Natural killer cell (primary cell): ENCODE data around the gene MT1H. TPM values are rescaled to one million over a fixed set of nuclear protein-coding genes. Genes with fewer than 3 reads are reported as not detected.

Source experiments
- ATAC-seq, 3 donors: fragments of 150-1000 bp in 2 of 3; fragments of 200-7000 bp in 1 of 3; cut with Tn5 transposase; 1 replicate in 1 of 3; 2 replicates in 2 of 3; pipeline ENCODE4 v1.10.0; 2021; ENCODE audit warnings: mild to moderate bottlenecking in 2 of 3, moderate library complexity in 2 of 3
- DNase-seq, 2 donors: peaks; one replicate each; pipeline versions ENCODE4 v3.0.0 to v3.0.0-alpha.2; 2013 to 2021; ENCODE audit warnings: mixed read lengths in 1 of 2
- H3K27ac ChIP-seq: one replicate; pipeline ENCODE4 v1.5.1; 2013; ENCODE audit warnings: mild to moderate bottlenecking, low read length
- H3K27me3 ChIP-seq: one replicate; pipeline ENCODE4 v1.6.1; 2013; ENCODE audit warnings: low read length; ENCODE audit not compliant: control insufficient read depth, insufficient read depth
- H3K36me3 ChIP-seq: one replicate; pipeline ENCODE4 v1.6.1; 2013; ENCODE audit warnings: low read length; ENCODE audit not compliant: control insufficient read depth, insufficient read depth
- H3K4me1 ChIP-seq: one replicate; pipeline ENCODE4 v1.6.1; 2013; ENCODE audit warnings: low read length; ENCODE audit not compliant: control insufficient read depth, insufficient read depth
- H3K4me3 ChIP-seq: one replicate; pipeline ENCODE4 v1.5.1; 2013; ENCODE audit warnings: low read length
- H3K9me3 ChIP-seq: one replicate; pipeline ENCODE4 v1.6.1; 2013; ENCODE audit warnings: low read length; ENCODE audit not compliant: control insufficient read depth, insufficient read depth
- H3K27ac Mint-ChIP-seq, 2 donors: one replicate each; pipeline ENCODE4 v1.8.0; 2022; ENCODE audit warnings: mild to moderate bottlenecking in 2 of 2, mixed read lengths in 2 of 2, moderate library complexity in 1 of 2
- H3K27me3 Mint-ChIP-seq, 2 donors: one replicate each; pipeline ENCODE4 v1.8.0; 2022; ENCODE audit warnings: low read depth in 2 of 2, mixed read lengths in 2 of 2
- H3K36me3 Mint-ChIP-seq: one replicate; pipeline ENCODE4 v1.8.0; 2022; ENCODE audit warnings: mixed read lengths
- H3K4me1 Mint-ChIP-seq, 2 donors: one replicate each; pipeline ENCODE4 v1.8.0; 2022; ENCODE audit warnings: mixed read lengths in 2 of 2
- H3K4me3 Mint-ChIP-seq: one replicate; pipeline ENCODE4 v1.8.0; 2022; ENCODE audit warnings: mild to moderate bottlenecking, moderate library complexity, mixed read lengths
- H3K9me3 Mint-ChIP-seq, 2 donors: one replicate each; pipeline ENCODE4 v1.8.0; 2022; ENCODE audit warnings: mixed read lengths in 2 of 2
- WGBS: methylation state at CpG from one replicate; pipeline ENCODE4 v1.1.7; 2013; ENCODE audit warnings: missing lambda C conversion rate; ENCODE audit not compliant: insufficient coverage; 5-methylcytosine and 5-hydroxymethylcytosine counted together
- intact Hi-C: fragments of 100-400 bp; cut with micrococcal nuclease; formaldehyde crosslinking; loops from one replicate; pipeline ENCODE4 v1.14.2; 2022
- total RNA-seq, 4 donors: library from RNA; stranded (reverse); fragments of 120-200 nt in 1 of 4; gene quantifications; one replicate each; pipeline versions ENCODE4 v1.2.3 to v1.2.4, GENCODE V29; 2013 to 2022
- TF ChIP-seq, protein P1 (sequence below): fragments of 200-600 bp; IDR thresholded peaks from one replicate; pipeline ENCODE4 v1.8.0; 2022; ENCODE audit warnings: antibody characterized with exemption

The MT1H gene
- total RNA-seq, 3 donors from 2014 or later (not counting 1 experiment from before 2014, with no cell fraction given) = not detected

DNA sequence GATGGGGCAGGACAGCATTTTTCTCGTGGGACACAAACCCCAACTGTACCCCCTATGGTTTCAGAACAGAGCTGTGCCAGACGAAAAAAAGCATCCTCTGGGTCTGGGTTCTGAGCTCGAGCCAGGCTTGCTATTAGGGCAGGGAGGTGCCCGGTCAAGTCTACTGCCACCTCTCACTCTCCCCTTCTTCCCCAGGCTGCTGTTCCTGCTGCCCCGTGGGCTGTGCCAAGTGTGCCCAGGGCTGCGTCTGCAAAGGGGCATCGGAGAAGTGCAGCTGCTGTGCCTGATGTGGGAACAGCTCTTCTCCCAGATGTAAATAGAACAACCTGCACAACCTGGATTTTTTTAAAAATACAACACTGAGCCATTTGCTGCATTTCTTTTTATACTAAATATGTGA lies 42.9 kb upstream of the MT1H start:
- Histone ChIP-seq H3K36me3 (no peaks in the 10 kb centered on the region), H3K9me3 (no peaks in the 10 kb centered on the region), H3K4me1 (peaks cover 17% of the 10 kb centered on the region), H3K27me3 (peaks cover 18% of the 10 kb centered on the region), H3K4me3 (no peak overlapping the region), H3K27ac (no peak overlapping the region)
- ATAC-seq (no peak), DNase-seq (no peak)
- intact Hi-C loops = no loop called here
- 70% methylated on average over 7 of the region's 7 CpGs for WGBS
- no peaks in the 10 kb centered on the region for H3K36me3 Mint-ChIP-seq
- peaks cover 9 to 14% of the 10 kb centered on the region in 2 donors for H3K4me1 Mint-ChIP-seq
- no peaks in the 10 kb centered on the region for H3K9me3 Mint-ChIP-seq
- peaks cover 46 to 57% of the 10 kb centered on the region in 2 donors for H3K27me3 Mint-ChIP-seq
- TF ChIP-seq, protein P1, sequence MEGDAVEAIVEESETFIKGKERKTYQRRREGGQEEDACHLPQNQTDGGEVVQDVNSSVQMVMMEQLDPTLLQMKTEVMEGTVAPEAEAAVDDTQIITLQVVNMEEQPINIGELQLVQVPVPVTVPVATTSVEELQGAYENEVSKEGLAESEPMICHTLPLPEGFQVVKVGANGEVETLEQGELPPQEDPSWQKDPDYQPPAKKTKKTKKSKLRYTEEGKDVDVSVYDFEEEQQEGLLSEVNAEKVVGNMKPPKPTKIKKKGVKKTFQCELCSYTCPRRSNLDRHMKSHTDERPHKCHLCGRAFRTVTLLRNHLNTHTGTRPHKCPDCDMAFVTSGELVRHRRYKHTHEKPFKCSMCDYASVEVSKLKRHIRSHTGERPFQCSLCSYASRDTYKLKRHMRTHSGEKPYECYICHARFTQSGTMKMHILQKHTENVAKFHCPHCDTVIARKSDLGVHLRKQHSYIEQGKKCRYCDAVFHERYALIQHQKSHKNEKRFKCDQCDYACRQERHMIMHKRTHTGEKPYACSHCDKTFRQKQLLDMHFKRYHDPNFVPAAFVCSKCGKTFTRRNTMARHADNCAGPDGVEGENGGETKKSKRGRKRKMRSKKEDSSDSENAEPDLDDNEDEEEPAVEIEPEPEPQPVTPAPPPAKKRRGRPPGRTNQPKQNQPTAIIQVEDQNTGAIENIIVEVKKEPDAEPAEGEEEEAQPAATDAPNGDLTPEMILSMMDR = no peak
- no peak overlapping the region for H3K4me3 Mint-ChIP-seq
- no peak overlapping the region for H3K27ac Mint-ChIP-seq

DNA sequence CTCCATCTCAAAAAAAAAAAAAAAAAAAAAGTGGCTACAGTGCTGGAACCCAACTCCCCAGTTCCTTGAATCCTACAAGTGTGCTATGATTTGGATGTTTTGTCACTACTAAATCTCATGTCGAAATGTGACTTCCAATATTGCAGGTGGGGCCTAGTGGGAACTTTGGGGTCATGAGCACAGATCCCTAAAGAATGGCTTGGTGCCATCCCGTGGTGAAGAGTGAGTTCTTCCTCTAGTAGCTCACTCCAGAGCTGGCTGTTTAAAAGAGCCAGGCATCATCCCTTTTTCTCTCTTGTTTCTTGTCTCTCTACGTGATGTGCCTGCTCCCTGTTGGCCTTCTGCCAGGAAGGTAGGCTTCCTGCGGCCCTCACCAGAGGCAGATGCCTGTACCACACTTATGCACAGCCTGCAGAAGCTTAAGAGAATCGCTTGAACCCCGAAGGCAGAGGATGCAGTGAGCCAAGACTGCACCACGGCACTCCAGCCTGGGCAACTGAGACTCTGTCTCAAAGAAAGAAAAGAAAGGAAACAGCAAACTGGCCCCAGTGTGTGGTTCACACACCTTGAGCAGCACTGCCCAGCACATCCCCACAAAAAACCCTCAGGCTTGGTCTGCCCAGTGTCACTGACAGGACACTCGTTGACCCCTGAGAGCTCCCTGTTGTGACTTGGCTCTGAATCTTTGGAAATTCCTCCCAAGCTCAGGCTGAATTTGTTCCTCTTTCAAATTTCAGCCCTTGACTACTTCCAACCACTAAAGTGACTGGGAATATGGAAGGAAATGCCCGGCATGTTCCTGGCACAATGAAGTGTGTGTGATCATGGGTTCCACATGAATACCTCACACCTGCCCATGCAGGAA lies 40.9 kb upstream of the MT1H start:
- Histone ChIP-seq H3K36me3 (no peaks in the 10 kb centered on the region), H3K27ac (no peak overlapping the region), H3K27me3 (peaks cover 30% of the 10 kb centered on the region), H3K4me3 (no peak overlapping the region), H3K9me3 (no peaks in the 10 kb centered on the region), H3K4me1 (peaks cover 23% of the 10 kb centered on the region)
- DNase-seq = no peak
- H3K36me3 Mint-ChIP-seq = no peaks in the 10 kb centered on the region
- H3K27me3 Mint-ChIP-seq = peaks cover 56 to 58% of the 10 kb centered on the region in 2 donors
- H3K27ac Mint-ChIP-seq = no peak overlapping the region
- WGBS = 77% methylated on average over 9 of the region's 9 CpGs
- no peak for ATAC-seq
- TF ChIP-seq, protein P1 = no peak
- no peak overlapping the region for H3K4me3 Mint-ChIP-seq
- no peaks in the 10 kb centered on the region for H3K9me3 Mint-ChIP-seq
- intact Hi-C loops = no loop called here
- H3K4me1 Mint-ChIP-seq = peaks cover 12 to 22% of the 10 kb centered on the region in 2 donors

DNA sequence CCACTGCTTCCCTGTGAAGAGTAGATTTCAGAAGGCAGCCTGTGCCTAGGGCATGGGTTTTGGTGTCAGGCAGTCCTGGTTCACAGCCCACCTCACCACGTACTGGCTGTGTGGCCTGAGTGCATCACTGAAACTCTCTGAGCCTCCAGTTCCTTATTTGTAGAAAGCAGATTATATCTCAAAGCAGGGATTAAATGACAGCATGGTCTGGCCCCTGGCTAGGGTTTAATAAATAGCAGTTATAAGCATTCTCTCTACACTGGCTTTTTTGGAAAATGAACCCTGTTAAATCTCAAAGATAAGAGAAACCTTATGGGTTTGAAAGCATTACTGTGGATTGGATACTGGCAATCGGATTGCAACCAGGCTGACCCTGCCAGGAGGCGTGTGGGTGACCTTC lies 40.1 kb upstream of the MT1H start:
- no peak overlapping the region for H3K4me3 ChIP-seq
- no peaks in the 10 kb centered on the region for H3K36me3 Mint-ChIP-seq
- H3K27me3 Mint-ChIP-seq = peaks cover 57 to 60% of the 10 kb centered on the region in 2 donors
- no peak for ATAC-seq
- no peak overlapping the region for H3K27ac ChIP-seq
- H3K9me3 ChIP-seq = no peaks in the 10 kb centered on the region
- H3K4me3 Mint-ChIP-seq = no peak overlapping the region
- H3K27ac Mint-ChIP-seq = no peak overlapping the region
- intact Hi-C loops = no loop called here
- H3K4me1 ChIP-seq = peaks cover 23% of the 10 kb centered on the region
- TF ChIP-seq, protein P1 = no peak
- H3K27me3 ChIP-seq = peaks cover 34% of the 10 kb centered on the region
- 89% methylated on average over 3 of the region's 3 CpGs for WGBS
- DNase-seq = no peak
- no peaks in the 10 kb centered on the region for H3K36me3 ChIP-seq
- peaks cover 12 to 22% of the 10 kb centered on the region in 2 donors for H3K4me1 Mint-ChIP-seq
- H3K9me3 Mint-ChIP-seq = no peaks in the 10 kb centered on the region
